GM19395 (cell line): ENCODE data around the gene VPS37C.

Experiments used
- ATAC-seq: cut with Tn5 transposase; IDR thresholded peaks from one replicate; pipeline ENCODE4 v1.9.1; 2021; ENCODE audit warnings: mild to moderate bottlenecking, moderate library complexity; ENCODE audit not compliant: unreplicated experiment

The VPS37C gene

GRCh38 chr11:61134801-61135257 lies 26.4 kb downstream of the VPS37C start:
- no peak for ATAC-seq

GRCh38 chr11:61133956-61134662 lies 27.1 kb downstream of the VPS37C start:
- no peak for ATAC-seq

DNA sequence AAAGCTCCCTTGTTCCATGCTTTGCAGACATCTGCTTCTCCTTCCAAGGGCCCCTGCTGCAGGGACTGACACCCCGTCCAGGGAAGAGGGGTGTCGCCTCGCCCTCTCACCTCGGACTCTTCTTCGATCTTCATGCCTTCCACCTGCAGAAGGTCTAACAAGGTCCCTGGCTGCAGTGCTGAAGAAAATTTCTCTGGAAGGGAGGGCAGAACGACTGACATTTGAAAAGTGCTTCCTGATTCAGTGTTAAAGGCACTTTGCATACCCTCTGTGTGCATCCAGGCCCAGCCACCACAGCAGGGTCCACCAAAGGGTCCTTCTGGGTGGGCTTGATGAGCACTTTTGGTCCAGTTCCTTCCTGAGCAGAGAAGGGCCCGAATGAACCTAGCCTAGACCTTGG lies 28.1 kb downstream of the VPS37C start:
- no peak for ATAC-seq

- no peak for ATAC-seq
These were observed 28.6 kb downstream of the VPS37C start for GRCh38 chr11:61132646-61133045.

GRCh38 chr11:61131998-61132555 lies 29.1 kb downstream of the VPS37C start:
- ATAC-seq = no peak

- ATAC-seq = no peak
These were observed 29.6 kb downstream of the VPS37C start for GRCh38 chr11:61131586-61131985.

DNA sequence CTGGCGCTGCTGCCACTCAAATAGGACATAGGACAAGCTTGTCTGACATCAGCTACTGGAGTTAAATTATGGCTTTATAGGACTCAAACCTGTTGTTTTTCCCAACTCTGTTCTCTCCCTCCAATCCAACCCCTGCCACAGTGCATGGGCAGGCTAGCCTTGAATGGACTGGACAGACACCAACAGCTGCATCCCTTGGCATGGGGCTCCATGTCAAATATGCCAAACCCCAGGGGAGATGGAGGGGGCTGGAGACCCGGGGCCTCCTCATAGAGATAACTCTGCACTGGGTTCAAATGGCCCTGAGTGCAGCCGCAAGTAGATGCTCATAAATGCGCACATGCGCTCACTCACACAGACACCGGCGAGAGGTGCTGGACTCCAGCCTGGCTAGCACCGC lies 30.0 kb downstream of the VPS37C start:
- ATAC-seq = no peak

DNA sequence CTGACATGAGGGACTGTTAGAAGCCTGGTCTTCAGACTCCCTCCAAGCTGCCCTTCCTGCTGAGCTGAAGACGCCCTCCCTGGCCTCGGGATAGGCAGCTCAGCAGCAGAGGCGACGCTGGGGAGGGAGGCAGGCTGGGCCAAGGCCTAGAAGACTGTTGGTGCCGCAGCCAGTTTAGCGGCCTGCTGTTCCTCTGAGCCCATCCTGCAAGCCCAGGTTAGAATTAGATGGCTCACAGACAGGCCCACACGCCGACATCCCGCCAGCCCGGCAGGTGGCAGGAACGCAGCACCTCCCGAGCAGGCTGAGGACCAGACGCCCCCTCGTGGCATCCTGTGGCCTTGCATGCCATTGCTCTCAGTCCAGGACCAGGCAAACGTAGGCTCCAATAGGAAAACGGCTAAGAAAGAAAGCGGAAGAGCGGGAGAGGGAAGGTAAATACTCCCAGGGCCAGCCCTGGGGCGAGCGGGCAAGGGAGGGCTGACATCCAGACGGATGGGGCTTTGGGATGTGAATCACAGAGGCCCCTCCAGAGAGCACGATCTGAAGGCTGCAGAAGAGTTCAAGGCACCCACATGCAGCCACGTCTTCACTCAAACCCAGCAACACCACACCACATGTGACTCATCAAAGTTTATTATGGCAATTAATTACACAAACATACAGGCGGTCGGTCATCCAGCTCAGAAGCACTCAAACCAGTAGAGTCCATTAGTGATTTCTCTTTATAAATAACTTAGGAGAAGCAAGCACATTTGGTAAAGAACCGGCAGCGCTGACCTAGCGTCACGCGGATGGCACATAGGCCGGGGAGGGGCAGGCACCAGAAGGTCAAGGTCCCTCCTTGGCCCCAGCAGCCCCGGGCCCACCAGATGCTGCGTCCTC lies 31.3 kb downstream of the VPS37C start:
- ATAC-seq = peak; percentile 91

GRCh38 chr11:61128947-61129638 lies 32.1 kb downstream of the VPS37C start:
- no peak for ATAC-seq

- no peak for ATAC-seq
These were observed 33.2 kb downstream of the VPS37C start for GRCh38 chr11:61127991-61128390.

GRCh38 chr11:61126256-61126655 lies 35.0 kb downstream of the VPS37C start:
- ATAC-seq = no peak

GRCh38 chr11:61125310-61125684 lies 35.9 kb downstream of the VPS37C start:
- ATAC-seq = no peak

DNA sequence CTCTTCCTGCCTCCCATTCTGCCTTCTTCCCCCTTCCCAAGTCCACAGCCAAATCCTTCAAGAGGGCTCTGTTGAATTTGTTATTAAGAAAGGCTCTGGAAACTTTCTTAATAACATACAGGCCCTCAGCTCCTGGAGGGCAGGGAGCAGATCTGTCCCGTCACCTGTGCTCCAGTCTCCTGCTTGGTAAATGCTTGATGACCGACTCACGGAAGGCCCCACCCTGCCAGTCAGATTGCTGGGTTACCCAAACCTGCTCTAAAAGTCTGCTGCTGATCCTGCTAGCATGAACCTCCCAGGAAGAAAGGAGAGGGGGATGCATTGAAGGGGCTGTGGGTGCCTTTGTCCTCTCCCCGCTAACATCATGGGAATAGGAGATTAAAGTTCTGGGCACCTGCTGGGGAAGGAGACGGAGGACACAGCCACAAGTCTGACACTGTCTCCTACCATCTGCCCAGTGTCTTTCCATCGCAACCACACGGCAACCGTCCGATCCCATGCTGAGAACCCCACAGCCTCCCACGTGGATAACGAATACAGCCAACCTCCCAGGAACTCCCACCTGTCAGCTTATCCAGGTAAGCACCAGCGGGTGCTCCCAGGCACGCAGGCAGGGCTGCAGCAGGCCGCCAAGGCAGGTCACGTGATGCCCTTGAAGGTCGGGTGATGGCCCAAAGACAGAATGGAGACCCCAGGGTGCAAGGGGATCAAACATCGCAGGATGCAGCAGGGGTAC lies 36.5 kb downstream of the VPS37C start:
- ATAC-seq = no peak

- ATAC-seq = no peak
These were observed 37.3 kb downstream of the VPS37C start for GRCh38 chr11:61123775-61124571.

GRCh38 chr11:61122761-61123160 lies 38.5 kb downstream of the VPS37C start:
- ATAC-seq = no peak

DNA sequence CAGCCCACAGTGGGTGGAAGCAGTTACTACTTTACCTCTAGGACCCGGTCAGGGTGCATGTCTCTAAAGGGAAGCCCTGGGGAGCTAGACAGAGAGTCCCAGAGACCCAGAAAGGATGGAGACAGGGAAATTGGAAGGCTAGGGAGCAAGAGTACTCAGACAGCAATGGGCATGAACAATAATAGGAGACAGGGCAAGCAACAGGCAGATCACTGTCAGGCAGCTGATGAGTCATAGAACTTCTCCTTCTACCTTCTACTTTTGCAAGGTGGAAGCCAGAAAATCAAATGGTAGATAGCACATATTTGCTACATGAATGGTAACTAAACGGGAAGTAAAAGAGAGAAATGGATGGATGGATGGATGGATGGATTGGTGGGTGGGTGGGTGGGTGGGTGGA lies 39.3 kb downstream of the VPS37C start:
- no peak for ATAC-seq

GRCh38 chr11:61121192-61121831 lies 39.9 kb downstream of the VPS37C start:
- no peak for ATAC-seq

- ATAC-seq = no peak
These were observed 40.5 kb downstream of the VPS37C start for GRCh38 chr11:61120706-61121191.

DNA sequence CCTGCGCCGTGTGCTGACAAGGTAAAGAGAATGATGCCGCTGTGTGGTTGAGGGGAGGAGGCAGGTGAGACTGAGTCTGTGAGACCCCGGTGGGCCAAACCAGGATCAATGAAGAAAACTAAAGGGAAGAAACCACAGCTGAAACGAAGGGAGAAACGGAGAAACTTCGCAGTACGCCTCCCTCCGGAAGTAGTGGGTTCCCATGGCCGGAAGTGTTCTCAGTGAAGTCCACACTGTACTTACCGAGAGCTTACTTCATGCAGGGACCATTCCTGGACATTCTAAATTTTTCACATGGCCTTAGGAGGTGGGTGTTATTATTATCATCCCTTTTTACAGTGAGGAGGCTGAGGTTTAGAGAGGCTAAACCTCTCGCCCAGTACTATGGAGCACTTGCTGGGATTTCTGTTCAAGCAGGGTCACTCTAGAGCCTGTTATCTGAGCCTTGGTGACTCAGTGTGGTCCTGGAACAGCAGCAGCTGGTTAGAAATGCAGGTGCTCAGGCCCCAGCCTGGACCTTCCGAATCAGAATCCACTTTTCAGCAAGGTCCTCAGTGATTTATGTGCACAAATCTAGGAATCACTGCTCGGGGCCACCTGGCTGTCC lies 41.0 kb downstream of the VPS37C start:
- no peak for ATAC-seq
